SU-DHL-6 (cell line): ENCODE measurements around the gene EIF4E.

Experiments used
- CTCF ChIP-seq: fragments of 200-600 bp; sonication (generic); IDR thresholded peaks from one replicate; pipeline ENCODE4 v1.5.1; 2017; ENCODE audit warnings: antibody characterized with exemption, mild to moderate bottlenecking, low read length, moderate library complexity; ENCODE audit not compliant: insufficient read depth, poor library complexity, severe bottlenecking
- EZH2phosphoT487 ChIP-seq: fragments of 200-600 bp; sonication (generic), shearing (Covaris generic); conservative IDR thresholded peaks from 2 replicates; pipeline ENCODE4 v1.6.1; 2018; ENCODE audit warnings: mild to moderate bottlenecking, antibody characterized with exemption, low read length, moderate library complexity, mixed read lengths

DNA sequence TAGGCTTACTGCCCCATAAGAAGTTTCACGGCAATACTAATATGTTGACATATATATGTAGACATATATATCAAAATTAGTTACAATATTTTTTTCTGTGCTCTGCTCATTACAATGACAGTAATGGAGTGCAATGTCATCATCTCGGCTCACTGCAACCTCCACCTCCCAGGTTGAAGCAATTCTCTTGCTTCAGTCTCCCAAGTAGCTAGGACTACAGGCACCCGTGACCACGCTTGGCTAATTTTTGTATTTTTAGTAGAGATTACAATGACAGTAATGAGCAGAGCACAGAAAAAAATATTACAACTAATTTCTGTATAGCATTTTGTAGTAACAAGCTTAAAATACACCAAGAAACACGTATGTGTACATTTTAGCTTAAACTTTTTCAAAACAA is 7.6 kb downstream of the EIF4E start:
- TF ChIP-seq CTCF = no peak
- no peak for TF ChIP-seq EZH2phosphoT487
